8988T (cell line): Measurements from ENCODE around the gene FEM1B.

Source experiments
- DNase-seq: peaks from one replicate; pipeline ENCODE4 v3.0.0; 2011

Gene FEM1B

GRCh38 chr15:68309024-68309423 lies 31.5 kb downstream of the FEM1B start:
- no peak for DNase-seq

DNA sequence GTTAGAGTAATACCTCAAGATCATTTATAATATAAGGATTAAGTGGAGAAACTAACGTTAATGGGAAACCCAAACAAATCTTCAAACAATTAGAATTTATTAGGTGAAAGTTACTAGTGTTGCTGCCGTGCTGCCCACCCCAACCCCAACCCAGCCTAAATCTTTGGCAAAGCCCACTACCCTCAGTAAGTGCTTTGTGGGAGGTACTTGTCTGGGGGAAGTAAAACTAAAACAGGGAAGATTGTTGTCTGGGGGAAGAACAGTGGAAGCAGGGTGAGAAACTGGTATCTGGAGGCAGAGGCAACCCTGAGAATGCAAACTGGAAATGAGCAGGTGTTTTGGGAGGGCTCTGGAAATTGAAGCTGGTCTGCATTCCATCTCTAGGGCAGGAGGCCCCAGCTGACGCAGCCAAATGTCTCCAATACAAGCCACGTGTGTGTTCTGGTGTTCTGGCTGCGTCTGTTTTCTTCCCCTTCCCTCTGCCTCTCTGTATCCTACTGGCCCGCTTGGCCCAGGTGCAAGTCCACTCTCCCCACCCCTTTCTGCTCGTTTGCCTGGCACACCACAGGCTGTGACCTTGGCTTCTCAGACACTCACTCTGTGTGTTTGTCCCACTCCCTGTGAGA lies 32.7 kb downstream of the FEM1B start:
- no peak for DNase-seq

DNA sequence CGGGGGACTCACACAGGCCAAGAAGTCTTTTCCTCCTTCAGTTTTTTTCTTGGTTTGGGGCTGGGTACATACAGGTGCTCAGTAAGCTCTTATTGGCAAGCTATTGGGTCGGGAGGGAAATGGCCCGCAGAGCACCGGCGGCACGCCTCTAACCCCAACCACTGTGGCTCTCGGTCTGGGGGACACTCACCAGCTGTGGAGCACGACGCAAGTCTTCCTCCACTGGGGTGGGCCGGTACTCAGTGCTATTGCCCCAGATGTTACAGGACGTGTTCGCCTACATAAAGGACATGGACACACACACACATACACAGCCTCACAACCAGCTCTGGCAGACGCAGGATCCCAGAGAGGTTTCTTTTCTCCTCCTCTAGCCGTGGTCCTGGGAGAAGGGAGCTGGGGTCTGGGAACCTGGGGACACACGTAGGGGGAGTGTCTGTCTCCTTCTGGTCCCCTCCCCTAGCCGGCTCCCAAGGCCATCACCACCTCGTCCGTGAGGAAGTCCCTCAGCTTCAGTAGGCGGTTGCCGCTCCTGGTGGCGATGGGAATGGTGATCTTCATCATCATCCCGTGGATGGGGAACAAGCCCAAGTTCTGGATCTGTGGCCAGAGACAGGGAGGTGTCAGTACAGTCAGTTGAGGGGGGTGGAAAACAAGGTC lies 33.4 kb downstream of the FEM1B start:
- DNase-seq, result no peak

DNA sequence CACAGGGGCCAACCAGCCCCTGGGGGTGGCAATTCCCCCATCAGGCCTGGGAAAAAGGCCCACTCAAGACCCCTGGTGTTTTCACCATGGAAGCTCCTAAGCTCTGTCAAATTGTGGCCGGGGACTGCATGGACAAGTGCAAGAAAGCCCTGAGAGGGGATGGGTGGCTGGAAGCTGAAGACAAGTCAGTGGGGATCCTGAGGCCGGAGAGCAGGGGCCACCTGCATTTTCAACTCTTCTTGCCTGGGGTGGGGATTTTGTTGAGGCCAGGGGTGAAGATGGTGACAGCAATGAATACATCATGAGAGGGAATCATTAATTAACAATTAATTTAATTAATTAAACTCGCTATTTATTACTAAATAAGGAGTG lies 33.9 kb downstream of the FEM1B start:
- DNase-seq, result no peak

DNA sequence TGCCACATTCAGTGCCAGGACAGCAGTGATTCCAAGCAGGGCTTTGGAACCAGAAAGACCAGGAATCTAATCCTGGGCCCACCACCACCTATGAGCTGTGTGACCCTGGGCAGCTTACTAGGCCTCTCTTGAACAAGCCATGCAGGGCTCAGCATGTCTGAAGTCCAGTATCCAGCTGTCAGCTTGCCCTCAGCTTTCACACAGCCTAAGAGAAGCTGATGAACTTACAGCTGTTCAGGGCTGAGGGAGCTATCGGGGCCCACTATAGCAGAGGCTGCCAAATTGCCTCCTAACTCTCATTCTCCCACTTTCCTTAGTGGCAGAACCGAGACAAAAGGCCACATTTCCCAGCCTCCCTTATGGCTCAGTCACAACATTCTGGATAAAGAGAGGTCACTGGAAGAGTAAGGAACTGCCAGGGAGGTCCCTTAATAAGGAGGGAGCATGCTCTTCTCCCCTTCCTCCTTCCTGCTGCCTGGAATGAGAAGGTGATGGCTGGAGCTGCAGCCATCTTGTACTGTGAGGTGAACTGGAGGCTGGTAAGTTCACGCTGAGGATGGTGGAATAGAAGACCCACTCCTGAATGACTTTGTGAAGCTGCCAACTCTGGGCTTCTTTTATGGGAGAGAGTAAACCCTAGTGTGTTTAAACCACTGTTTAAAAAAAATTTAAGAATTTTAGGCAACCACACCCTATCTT lies 34.5 kb downstream of the FEM1B start:
- no peak for DNase-seq

- no peak for DNase-seq
Measured at GRCh38 chr15:68312701-68313204, 35.2 kb downstream of the FEM1B start.

DNA sequence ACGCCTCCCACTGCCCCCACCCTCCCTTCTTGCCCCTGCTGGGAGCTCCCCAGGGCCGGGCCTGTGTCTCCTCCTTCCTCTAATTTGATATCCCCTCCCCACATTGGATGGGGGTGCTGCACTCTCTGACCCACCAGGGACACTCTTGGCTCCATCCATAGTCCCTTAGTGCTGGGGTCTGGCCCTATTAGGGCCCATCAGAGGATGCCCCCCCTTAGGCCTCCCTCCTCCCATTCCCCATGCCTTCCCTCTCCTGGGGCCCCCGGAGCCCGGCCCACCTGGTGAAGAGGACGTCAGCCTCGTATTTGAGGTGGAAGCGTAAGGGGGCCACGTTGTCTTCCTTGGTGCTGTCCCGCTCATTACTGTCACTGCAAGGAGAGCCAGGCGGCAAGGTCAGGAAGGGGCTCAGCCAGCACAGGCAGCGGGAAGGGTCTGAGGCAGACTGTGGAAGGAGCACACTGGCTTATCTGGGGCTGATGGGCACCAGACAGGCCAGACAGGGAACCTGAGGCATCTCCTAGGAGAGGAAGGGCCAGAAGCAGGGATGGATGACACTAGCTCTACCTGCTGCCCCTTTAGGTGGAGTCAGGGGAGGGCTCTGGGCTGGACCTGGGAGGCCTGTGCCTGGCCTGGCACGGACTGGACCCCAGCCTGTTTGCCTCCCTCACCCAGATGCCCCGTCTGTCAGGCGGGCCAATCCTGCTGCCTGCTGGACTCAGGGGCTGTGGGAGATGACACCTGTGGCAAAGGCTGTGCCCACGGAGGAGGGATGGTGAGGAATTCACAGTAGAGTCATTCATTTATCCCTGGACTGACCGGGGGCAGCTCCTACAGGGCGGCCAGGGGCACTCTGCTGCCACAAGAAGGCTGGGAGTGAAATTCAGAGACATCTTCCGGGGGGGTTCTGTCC lies 36.2 kb downstream of the FEM1B start:
- no peak for DNase-seq

DNA sequence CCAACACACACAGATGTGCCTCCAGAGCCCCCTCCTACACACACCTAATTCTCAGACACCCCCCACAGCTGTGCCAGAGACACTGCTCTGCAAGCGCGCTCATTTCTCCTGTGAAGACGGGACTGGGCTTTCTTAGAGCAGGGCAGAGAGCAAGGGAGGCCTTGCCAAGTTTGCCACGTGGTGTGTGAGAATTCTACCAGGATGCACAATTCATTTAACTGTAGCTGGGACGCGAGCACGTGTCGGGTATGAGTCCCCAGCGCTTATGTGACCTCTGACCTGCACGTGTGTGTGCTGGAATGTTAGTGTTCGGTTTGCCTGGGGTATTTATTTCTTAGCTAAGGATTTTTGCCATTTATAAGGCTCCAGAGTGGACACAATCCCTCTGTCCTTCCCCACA lies 37.0 kb downstream of the FEM1B start:
- DNase-seq, result no peak

GRCh38 chr15:68315035-68315434 lies 37.5 kb downstream of the FEM1B start:
- DNase-seq, result no peak

GRCh38 chr15:68315495-68316031 lies 38.0 kb downstream of the FEM1B start:
- DNase-seq, result no peak

- no peak for DNase-seq
Measured at GRCh38 chr15:68316061-68316804, 38.7 kb downstream of the FEM1B start.

GRCh38 chr15:68317281-68318007 lies 39.9 kb downstream of the FEM1B start:
- no peak for DNase-seq

DNA sequence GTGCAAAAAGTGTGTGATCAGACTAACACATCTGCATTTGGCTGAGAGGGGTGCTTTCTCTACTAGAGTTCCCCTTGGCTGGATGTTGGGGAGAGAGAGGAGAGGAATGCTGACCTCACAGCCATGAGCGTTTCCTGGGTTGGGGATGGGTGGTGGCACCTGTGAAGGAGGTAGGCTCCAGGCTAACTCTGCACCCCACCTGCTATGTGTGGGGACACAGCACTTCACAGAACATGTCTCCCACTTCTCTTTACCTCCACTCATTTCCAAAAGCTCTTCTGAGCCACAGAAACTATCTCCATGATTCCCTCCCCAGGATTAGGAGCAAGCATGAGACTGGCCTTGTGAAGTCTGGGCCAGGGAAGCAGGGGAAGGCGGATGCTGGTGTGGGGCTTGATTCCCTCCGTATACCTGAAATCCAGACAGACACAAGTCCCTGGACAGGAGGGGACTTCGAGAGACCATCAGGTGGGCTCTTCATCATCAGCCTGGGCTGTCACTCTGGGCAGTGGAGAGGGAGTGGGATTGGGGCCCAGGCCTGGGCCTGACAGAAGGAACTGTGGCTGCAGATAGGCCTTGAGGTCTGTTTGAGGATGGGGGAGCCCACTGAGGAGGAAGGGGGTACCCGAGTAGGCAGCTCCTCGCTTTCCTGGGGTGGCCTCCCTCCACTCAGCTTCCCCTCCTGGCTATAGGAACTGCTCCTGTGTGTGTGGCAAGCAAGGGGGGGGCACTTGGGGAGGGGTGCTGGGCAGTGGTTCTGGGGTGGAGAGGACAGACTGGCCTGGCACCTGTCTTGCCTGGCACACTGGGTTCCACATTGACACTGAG lies 40.7 kb downstream of the FEM1B start:
- no peak for DNase-seq

DNA sequence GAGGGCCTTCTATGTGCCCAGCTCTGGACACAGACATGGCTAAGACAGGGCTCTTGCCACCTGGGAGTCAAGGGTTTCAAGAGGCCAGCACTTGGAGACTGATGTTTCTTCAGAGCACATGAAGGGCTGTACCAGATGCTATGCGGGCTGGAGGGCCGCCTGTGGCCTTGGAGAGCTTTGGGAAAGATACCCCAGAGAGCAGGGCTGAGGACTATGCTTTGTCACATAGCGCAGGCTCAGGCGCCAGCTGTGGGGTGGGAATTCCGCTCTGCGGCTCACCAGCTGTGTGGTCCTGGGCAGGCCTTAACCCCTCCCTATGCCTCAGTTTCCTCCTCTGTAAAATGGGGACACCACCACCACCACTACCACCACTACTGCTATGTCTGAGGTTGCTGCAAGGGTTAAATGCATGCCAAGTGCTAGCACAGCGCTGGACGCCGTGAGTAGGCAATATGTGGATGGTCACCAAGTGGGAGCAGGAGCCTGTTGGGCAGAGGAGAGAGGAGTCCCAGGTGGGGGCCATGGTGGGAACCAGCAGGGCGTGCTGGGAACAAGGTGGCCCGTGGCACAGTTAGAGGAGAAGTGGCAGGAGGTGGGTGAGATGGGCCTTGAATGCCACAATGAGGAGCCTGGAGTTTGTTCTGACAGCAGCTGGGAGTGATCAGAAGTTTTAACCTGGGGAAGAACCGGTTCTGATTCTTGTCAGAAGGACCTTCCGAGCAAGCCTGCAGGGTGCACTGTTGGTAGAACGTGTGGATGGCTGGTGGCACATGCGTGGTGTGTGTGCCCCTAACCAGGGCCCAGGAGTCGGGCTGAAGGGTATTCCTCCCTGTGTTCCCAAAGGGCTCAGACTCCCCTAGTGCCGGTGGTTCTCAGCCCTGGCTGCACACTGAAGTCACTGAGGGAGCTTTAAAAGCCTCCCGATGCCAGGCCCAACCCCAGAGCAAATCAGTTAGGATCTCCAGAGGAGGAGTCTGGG lies 41.7 kb downstream of the FEM1B start:
- no peak for DNase-seq

DNA sequence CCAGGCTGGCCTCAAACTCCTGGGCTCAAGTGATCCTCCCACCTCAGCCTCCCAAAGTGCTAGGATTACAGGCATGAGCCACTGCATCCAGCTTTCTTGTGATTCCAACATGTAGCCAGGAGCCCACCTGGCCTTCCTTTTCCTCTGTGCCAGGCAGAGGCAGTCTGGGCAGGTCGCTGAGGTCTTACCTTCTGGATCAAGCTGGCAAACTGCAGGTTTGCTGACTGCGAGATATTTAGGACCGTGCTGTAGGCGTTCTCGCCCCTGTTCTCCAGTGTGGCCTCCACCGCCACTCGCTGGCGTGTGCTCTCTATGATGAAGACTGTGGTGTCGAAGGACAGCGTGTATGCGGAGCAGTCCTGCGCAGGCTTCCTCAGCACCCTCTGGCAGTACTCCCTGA lies 42.5 kb downstream of the FEM1B start:
- DNase-seq, result no peak

DNA sequence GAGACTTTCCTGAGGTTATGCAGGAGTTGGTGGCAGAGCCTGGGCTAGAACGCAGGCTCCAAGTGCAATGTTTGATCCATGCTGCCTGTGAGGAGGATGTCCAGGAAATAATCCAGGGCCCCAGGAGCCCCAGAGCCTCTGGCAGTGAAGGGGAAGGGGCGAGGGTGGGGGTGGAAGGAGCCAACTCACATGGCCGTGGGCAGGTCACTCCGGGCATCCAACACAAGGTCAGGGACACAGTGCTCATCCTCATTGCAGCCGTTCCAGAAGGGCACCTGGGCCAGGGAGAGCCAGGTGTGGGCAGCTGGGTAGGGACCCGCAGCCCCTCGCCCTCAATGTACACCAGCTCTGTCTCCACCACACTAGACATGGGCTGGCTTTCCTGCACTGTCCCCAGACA lies 43.7 kb downstream of the FEM1B start:
- DNase-seq, result no peak

DNA sequence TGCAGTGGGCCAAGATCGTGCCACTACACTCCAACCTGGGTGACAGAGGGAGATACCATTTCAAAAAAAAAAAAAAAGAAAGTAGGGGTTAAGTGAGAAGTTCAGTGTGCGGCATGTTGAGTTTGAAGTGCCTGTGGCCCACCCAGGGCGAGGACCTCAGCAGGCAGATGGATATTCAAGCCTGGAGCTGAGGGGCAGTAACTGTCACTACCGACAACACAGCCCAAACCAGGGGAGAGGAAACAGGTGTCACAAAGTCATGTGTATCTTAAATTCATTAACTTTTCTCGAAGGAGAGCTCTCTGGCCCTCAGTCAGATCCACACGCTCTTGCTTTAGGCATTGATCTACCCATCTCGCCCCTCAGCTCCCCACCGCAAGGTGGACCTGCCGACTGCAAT lies 45.3 kb downstream of the FEM1B start:
- no peak for DNase-seq

DNA sequence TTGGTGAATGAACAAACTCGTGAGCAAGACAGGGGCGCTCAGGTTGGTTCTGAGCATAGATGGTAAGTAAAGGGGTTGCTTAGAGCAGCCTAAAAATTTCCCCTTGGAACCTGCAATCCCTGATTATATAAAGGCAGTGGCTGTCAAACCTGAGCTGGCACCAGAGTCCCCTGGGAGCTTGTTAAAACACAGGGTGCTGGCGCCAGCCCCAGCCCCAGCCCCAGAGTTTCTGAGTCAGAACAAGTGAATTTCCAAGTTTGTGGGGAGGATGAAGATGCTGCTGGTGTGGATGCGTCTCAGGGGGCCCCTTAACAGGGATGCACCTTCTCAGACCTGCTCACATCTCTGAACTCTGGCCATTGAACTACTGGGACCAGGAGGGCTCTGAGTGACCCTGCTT lies 48.2 kb downstream of the FEM1B start:
- no peak for DNase-seq

DNA sequence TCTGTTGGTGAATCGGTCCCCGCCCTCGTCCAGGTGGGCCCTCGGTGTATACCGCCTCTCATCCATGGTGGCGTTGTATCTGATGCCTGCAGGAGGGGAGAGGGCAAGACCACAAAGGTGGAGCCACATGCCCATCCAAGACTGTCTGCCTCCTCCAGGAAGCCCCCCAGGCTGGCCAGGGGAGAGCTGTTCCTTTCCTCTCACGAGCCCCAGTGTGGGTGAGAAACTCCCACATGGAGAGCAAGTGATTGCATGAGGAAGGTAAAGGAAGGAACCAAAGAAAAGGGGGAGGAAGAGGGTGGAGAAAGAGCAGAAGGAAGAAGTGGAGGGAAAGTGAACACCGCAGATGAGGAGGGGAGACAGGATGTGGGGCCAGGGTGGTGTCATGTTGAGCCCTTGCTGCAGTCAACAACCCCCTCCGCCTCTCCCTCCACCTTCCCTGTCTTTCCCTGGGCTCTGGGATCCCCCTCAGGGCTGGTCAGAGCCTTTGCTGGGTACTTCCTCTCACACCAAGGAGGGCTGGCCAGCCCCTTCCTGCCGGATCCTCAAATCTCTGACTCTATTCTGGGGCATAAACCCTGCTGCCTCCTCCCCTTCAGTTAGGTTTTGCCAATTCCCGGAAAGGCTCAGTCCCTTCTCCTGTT lies 49.3 kb downstream of the FEM1B start:
- no peak for DNase-seq
